HEK293 (cell line): ENCODE data around the gene SLC25A19.

ENCODE experiments used
- GLIS1 ChIP-seq: fragments of 450-650 bp; formaldehyde crosslinking; IDR thresholded peaks from 2 replicates; pipeline ENCODE4 v1.5.1; 2016; ENCODE audit warnings: missing biosample characterization, missing genetic modification characterization
- KLF16 ChIP-seq: fragments of 450-650 bp; formaldehyde crosslinking; IDR thresholded peaks from 2 replicates; pipeline ENCODE4 v1.5.1; 2017; ENCODE audit warnings: missing biosample characterization, missing genetic modification characterization
- MEIS1 ChIP-seq: sonication (generic); formaldehyde crosslinking; IDR thresholded peaks from 2 replicates; pipeline ENCODE4 v1.8.1; 2022; ENCODE audit warnings: missing genetic modification reagents, mild to moderate bottlenecking, borderline replicate concordance
- SP3 ChIP-seq: fragments of 450-650 bp; formaldehyde crosslinking; IDR thresholded peaks from 2 replicates; pipeline ENCODE4 v1.5.1; 2016; ENCODE audit warnings: missing biosample characterization, missing genetic modification characterization
- ZBTB17 ChIP-seq: fragments of 450-650 bp; formaldehyde crosslinking; IDR thresholded peaks from 2 replicates; pipeline ENCODE4 v1.5.1; 2016; ENCODE audit warnings: missing biosample characterization, missing genetic modification characterization
- ZBTB48 ChIP-seq: fragments of 450-650 bp; formaldehyde crosslinking; IDR thresholded peaks from 2 replicates; pipeline ENCODE4 v1.5.1; 2016; ENCODE audit warnings: missing biosample characterization, missing genetic modification characterization
- ZBTB7A ChIP-seq: fragments of 450-650 bp; formaldehyde crosslinking; IDR thresholded peaks from 2 replicates; pipeline ENCODE4 v1.5.1; 2016; ENCODE audit warnings: low read depth, missing biosample characterization, missing genetic modification characterization
- ZBTB8A ChIP-seq: fragments of 450-650 bp; formaldehyde crosslinking; IDR thresholded peaks from 2 replicates; pipeline ENCODE4 v1.5.1; 2016; ENCODE audit warnings: missing biosample characterization, missing genetic modification characterization
- ZEB2 ChIP-seq: fragments of 450-650 bp; formaldehyde crosslinking; IDR thresholded peaks from 2 replicates; pipeline ENCODE4 v1.5.1; 2016; ENCODE audit warnings: missing biosample characterization, missing genetic modification characterization
- ZIC2 ChIP-seq: fragments of 450-650 bp; formaldehyde crosslinking; IDR thresholded peaks from 2 replicates; pipeline ENCODE4 v1.5.1; 2016; ENCODE audit warnings: missing biosample characterization, missing genetic modification characterization
- ZNF138 ChIP-seq: fragments of 450-650 bp; formaldehyde crosslinking; IDR thresholded peaks from 2 replicates; pipeline ENCODE4 v1.5.1; 2016; ENCODE audit warnings: missing biosample characterization, missing genetic modification characterization, borderline replicate concordance
- ZNF157 ChIP-seq: fragments of 450-650 bp; formaldehyde crosslinking; IDR thresholded peaks from 2 replicates; pipeline ENCODE4 v1.5.1; 2016; ENCODE audit warnings: missing biosample characterization, missing genetic modification characterization
- ZNF366 ChIP-seq: fragments of 450-650 bp; formaldehyde crosslinking; conservative IDR thresholded peaks from 2 replicates; pipeline ENCODE4 v1.5.1; 2016; ENCODE audit warnings: missing biosample characterization, missing genetic modification characterization
- ZNF416 ChIP-seq: fragments of 450-650 bp; formaldehyde crosslinking; IDR thresholded peaks from 2 replicates; pipeline ENCODE4 v1.5.1; 2016; ENCODE audit warnings: missing biosample characterization, missing genetic modification characterization
- ZNF600 ChIP-seq: fragments of 450-650 bp; formaldehyde crosslinking; IDR thresholded peaks from 2 replicates; pipeline ENCODE4 v1.5.1; 2016; ENCODE audit warnings: missing biosample characterization, missing genetic modification characterization
- ZNF654 ChIP-seq: fragments of 450-650 bp; formaldehyde crosslinking; IDR thresholded peaks from 2 replicates; pipeline ENCODE4 v1.5.1; 2016; ENCODE audit warnings: low read depth, missing biosample characterization, missing genetic modification characterization
- ZNF660 ChIP-seq: fragments of 450-650 bp; IDR thresholded peaks from 2 replicates; pipeline ENCODE4 v1.5.1; 2018; ENCODE audit warnings: missing biosample characterization, mild to moderate bottlenecking, missing genetic modification characterization
- ZSCAN30 ChIP-seq: fragments of 450-650 bp; IDR thresholded peaks from 2 replicates; pipeline ENCODE4 v1.5.1; 2018; ENCODE audit warnings: missing biosample characterization, mild to moderate bottlenecking, missing genetic modification characterization, moderate library complexity
- TF ChIP-seq, protein P1 (sequence below): fragments of 450-650 bp; formaldehyde crosslinking; IDR thresholded peaks from 2 replicates; pipeline ENCODE4 v1.5.1; 2016; ENCODE audit warnings: missing biosample characterization, missing genetic modification characterization
- TF ChIP-seq, protein P2 (sequence below): fragments of 450-650 bp; formaldehyde crosslinking; IDR thresholded peaks from 2 replicates; pipeline ENCODE4 v1.5.1; 2016; ENCODE audit warnings: missing biosample characterization, missing genetic modification characterization
- TF ChIP-seq, protein P3 (sequence below): fragments of 450-650 bp; formaldehyde crosslinking; IDR thresholded peaks from 2 replicates; pipeline ENCODE4 v1.5.1; 2016; ENCODE audit warnings: missing biosample characterization, missing genetic modification characterization

The SLC25A19 gene

DNA sequence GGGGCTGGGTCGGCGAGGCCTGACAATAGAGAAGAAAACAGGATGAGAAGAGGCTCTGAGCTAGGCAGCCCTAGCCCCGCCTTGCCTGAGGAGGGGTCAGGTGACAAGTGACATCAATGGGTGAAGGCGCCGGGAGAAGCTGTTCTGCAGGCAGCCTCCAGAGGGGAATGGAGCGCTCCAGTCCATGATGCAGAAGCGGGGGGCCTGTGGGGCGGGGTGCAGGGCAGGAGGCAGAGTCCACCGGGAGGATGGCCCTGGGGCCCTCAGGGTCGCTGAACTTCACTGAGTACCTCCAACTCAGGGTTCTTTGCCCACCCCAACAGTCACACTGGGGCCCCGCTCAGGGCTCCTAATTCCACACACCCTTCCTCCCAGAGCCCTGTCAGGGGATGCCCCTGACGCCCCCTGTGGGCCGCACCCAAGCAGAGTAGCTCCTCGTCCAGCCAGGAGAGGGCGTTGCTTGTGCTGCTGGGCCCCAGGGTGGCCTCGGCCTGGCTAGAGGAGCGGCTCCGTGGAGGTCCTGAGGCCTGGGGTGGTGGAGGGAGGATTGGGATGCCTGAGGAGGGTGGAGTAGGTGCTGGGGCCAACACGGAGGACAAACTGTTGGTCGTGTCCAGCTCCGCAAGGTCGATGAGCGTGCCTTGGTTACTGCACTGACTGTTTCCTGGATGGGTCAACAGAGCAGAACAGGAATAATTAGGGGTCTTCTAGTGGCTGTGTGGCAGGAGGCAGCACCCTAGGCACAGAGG, 48.7 kb downstream of the SLC25A19 start (continued):
- TF ChIP-seq, protein P1, sequence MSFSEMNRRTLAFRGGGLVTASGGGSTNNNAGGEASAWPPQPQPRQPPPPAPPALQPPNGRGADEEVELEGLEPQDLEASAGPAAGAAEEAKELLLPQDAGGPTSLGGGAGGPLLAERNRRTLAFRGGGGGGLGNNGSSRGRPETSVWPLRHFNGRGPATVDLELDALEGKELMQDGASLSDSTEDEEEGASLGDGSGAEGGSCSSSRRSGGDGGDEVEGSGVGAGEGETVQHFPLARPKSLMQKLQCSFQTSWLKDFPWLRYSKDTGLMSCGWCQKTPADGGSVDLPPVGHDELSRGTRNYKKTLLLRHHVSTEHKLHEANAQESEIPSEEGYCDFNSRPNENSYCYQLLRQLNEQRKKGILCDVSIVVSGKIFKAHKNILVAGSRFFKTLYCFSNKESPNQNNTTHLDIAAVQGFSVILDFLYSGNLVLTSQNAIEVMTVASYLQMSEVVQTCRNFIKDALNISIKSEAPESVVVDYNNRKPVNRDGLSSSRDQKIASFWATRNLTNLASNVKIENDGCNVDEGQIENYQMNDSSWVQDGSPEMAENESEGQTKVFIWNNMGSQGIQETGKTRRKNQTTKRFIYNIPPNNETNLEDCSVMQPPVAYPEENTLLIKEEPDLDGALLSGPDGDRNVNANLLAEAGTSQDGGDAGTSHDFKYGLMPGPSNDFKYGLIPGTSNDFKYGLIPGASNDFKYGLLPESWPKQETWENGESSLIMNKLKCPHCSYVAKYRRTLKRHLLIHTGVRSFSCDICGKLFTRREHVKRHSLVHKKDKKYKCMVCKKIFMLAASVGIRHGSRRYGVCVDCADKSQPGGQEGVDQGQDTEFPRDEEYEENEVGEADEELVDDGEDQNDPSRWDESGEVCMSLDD (tag by site-specific recombination) = peak; percentile 59
- TF ChIP-seq ZBTB8A (peak; percentile 67), ZNF660 (tag by site-specific recombination) (peak; percentile 52; the same call in 1 of the 2 replicates), ZBTB7A (tag by site-specific recombination) (no peak), ZNF366 (tag by site-specific recombination) (0 out of 2 replicates have a peak, but pooled peaks have one; percentile 37), ZNF138 (tag by site-specific recombination) (no peak), ZNF600 (peak; percentile 95), ZSCAN30 (tag by site-specific recombination) (0 out of 2 replicates have a peak, but pooled peaks have one; percentile 48), SP3 (tag by site-specific recombination) (0 out of 2 replicates have a peak, but pooled peaks have one; percentile 29), ZBTB48 (peak; percentile 91), ZNF157 (no peak), KLF16 (no peak), ZIC2 (tag by site-specific recombination) (no peak), ZEB2 (tag by site-specific recombination) (peak; percentile 45; the same call in 1 of the 2 replicates), ZNF654 (tag by site-specific recombination) (peak; percentile 48), GLIS1 (peak; percentile 89), ZNF416 (tag by site-specific recombination) (no peak), ZBTB17 (tag by site-specific recombination) (peak; percentile 84), MEIS1 (CRISPR knock-in tag) (no peak)
- TF ChIP-seq, protein P2, sequence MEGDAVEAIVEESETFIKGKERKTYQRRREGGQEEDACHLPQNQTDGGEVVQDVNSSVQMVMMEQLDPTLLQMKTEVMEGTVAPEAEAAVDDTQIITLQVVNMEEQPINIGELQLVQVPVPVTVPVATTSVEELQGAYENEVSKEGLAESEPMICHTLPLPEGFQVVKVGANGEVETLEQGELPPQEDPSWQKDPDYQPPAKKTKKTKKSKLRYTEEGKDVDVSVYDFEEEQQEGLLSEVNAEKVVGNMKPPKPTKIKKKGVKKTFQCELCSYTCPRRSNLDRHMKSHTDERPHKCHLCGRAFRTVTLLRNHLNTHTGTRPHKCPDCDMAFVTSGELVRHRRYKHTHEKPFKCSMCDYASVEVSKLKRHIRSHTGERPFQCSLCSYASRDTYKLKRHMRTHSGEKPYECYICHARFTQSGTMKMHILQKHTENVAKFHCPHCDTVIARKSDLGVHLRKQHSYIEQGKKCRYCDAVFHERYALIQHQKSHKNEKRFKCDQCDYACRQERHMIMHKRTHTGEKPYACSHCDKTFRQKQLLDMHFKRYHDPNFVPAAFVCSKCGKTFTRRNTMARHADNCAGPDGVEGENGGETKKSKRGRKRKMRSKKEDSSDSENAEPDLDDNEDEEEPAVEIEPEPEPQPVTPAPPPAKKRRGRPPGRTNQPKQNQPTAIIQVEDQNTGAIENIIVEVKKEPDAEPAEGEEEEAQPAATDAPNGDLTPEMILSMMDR (tag by site-specific recombination) = peak; percentile 93
- TF ChIP-seq, protein P3, sequence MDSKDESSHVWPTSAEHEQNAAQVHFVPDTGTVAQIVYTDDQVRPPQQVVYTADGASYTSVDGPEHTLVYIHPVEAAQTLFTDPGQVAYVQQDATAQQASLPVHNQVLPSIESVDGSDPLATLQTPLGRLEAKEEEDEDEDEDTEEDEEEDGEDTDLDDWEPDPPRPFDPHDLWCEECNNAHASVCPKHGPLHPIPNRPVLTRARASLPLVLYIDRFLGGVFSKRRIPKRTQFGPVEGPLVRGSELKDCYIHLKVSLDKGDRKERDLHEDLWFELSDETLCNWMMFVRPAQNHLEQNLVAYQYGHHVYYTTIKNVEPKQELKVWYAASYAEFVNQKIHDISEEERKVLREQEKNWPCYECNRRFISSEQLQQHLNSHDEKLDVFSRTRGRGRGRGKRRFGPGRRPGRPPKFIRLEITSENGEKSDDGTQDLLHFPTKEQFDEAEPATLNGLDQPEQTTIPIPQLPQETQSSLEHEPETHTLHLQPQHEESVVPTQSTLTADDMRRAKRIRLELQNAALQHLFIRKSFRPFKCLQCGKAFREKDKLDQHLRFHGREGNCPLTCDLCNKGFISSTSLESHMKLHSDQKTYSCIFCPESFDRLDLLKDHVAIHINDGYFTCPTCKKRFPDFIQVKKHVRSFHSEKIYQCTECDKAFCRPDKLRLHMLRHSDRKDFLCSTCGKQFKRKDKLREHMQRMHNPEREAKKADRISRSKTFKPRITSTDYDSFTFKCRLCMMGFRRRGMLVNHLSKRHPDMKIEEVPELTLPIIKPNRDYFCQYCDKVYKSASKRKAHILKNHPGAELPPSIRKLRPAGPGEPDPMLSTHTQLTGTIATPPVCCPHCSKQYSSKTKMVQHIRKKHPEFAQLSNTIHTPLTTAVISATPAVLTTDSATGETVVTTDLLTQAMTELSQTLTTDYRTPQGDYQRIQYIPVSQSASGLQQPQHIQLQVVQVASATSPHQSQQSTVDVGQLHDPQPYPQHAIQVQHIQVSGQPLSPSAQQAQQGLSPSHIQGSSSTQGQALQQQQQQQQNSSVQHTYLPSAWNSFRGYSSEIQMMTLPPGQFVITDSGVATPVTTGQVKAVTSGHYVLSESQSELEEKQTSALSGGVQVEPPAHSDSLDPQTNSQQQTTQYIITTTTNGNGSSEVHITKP (tag by site-specific recombination) = peak; percentile 83
